K562 (cell line): ENCODE results near the gene AIFM1. TPM values are rescaled to one million over a fixed set of nuclear protein-coding genes. Genes with fewer than 3 reads are reported as not detected.

Experiments
- BRCA1 ChIP-seq, 2 experiments: fragments of 450-650 bp in 1 of 2; sonication (generic) in 1 of 2; formaldehyde crosslinking in 1 of 2; IDR thresholded peaks; 2 replicates each; pipeline versions ENCODE4 v1.5.0 to v1.6.1; 2017 to 2020; ENCODE audit warnings: mild to moderate bottlenecking in 1 of 2, missing genetic modification reagents in 1 of 2
- CREB3L1 ChIP-seq: fragments of 450-650 bp; IDR thresholded peaks from 2 replicates; pipeline ENCODE4 v1.6.1; 2014; ENCODE audit warnings: low read depth, mild to moderate bottlenecking, moderate library complexity, borderline replicate concordance
- FOXK2 ChIP-seq, 2 experiments: fragments of 450-650 bp; IDR thresholded peaks in 1 of 2; conservative IDR thresholded peaks in 1 of 2; 2 replicates each; pipeline ENCODE4 v1.6.1; 2016; ENCODE audit warnings: low read depth in 2 of 2, mild to moderate bottlenecking in 1 of 2
- FOXM1 ChIP-seq, 2 experiments: fragments of 450-650 bp in 1 of 2; sonication (generic) in 1 of 2; formaldehyde crosslinking in 1 of 2; IDR thresholded peaks; 2 replicates each; pipeline versions ENCODE4 v1.6.1 to v1.9.0; 2017 to 2022; ENCODE audit warnings: low read depth in 2 of 2, mild to moderate bottlenecking in 2 of 2, missing genetic modification reagents in 1 of 2, moderate library complexity in 1 of 2
- HOXB6 ChIP-seq: fragments of 250-450 bp; sonication (Bioruptor Pico); IDR thresholded peaks from 2 replicates; pipeline ENCODE4 v1.5.1; 2022; ENCODE audit warnings: mild to moderate bottlenecking, borderline replicate concordance
- IRF1 ChIP-seq: sonication (generic); formaldehyde crosslinking; IDR thresholded peaks from 2 replicates; pipeline ENCODE4 v1.8.0; 2022; ENCODE audit warnings: missing genetic modification reagents, mild to moderate bottlenecking, borderline replicate concordance
- KDM5B ChIP-seq: fragments of 200-600 bp; sonication (generic); IDR thresholded peaks from 2 replicates; pipeline ENCODE4 v1.6.1; 2012; ENCODE audit warnings: low read depth, mild to moderate bottlenecking, moderate library complexity, low read length, control low read depth, inconsistent platforms; ENCODE audit not compliant: insufficient replicate concordance
- KLF16 ChIP-seq: IDR thresholded peaks from 2 replicates; pipeline ENCODE4 v1.6.1; 2016; ENCODE audit warnings: antibody characterized with exemption
- MTA2 ChIP-seq: fragments of 450-650 bp; IDR thresholded peaks from 2 replicates; pipeline ENCODE4 v1.6.1; 2016; ENCODE audit warnings: low read depth
- NKRF ChIP-seq: fragments of 450-650 bp; IDR thresholded peaks from 2 replicates; pipeline ENCODE4 v1.6.1; 2016; ENCODE audit warnings: borderline replicate concordance
- NR0B1 ChIP-seq: fragments of 450-650 bp; IDR thresholded peaks from one replicate; pipeline ENCODE4 v1.6.1; 2018; ENCODE audit warnings: mild to moderate bottlenecking, moderate library complexity; ENCODE audit not compliant: partially characterized antibody
- POLR2A ChIP-seq: fragments of 450-650 bp; conservative IDR thresholded peaks from 2 replicates; pipeline ENCODE4 v1.6.1; 2016
- POLR2G ChIP-seq: fragments of 200-400 bp; formaldehyde crosslinking; IDR thresholded peaks from 2 replicates; pipeline ENCODE4 v1.6.1; 2017; ENCODE audit warnings: low read depth, mild to moderate bottlenecking, antibody characterized with exemption, low read length, moderate library complexity
- RAD21 ChIP-seq, 2 experiments: fragments of 250-450 bp in 1 of 2; fragments of 450-650 bp in 1 of 2; sonication (Bioruptor Pico) in 1 of 2; formaldehyde crosslinking in 1 of 2; IDR thresholded peaks in 1 of 2; conservative IDR thresholded peaks in 1 of 2; 2 replicates each; pipeline versions ENCODE4 v1.4.0 to v1.8.0; 2020 to 2022; ENCODE audit warnings: mild to moderate bottlenecking in 2 of 2, moderate library complexity in 1 of 2
- RB1 ChIP-seq: fragments of 450-650 bp; IDR thresholded peaks from 2 replicates; pipeline ENCODE4 v1.6.1; 2017; ENCODE audit warnings: low read depth, mild to moderate bottlenecking
- SMARCE1 ChIP-seq: fragments of 450-650 bp; IDR thresholded peaks from 2 replicates; pipeline ENCODE4 v1.7.1; 2016; ENCODE audit warnings: mild to moderate bottlenecking
- SOX6 ChIP-seq: fragments of 450-650 bp; IDR thresholded peaks from 2 replicates; pipeline ENCODE4 v1.6.1; 2014; ENCODE audit warnings: mild to moderate bottlenecking
- STAT5A ChIP-seq: IDR thresholded peaks from 2 replicates; pipeline ENCODE4 v1.6.1; 2012; ENCODE audit warnings: low read length, inconsistent platforms, borderline replicate concordance
- SUPT5H ChIP-seq: fragments of 450-650 bp; IDR thresholded peaks from 2 replicates; pipeline ENCODE4 v1.6.1; 2016
- ZFX ChIP-seq: sonication (generic); formaldehyde crosslinking; IDR thresholded peaks from 2 replicates; pipeline ENCODE4 v1.8.0; 2022; ENCODE audit warnings: mild to moderate bottlenecking, missing genetic modification reagents, moderate library complexity
- ZNF41 ChIP-seq: fragments of 250-450 bp; sonication (Bioruptor Pico); conservative IDR thresholded peaks from 2 replicates; pipeline ENCODE4 v1.4.0; 2020; ENCODE audit warnings: mild to moderate bottlenecking
- ZNF717 ChIP-seq: fragments of 250-450 bp; sonication (Bioruptor Pico); IDR thresholded peaks from 2 replicates; pipeline ENCODE4 v1.5.0; 2021
- polyA plus RNA-seq, 8 experiments: library from polyadenylated mRNA; depleted of rRNA in 4 of 8; stranded (reverse) in 5 of 8; unstranded in 3 of 8; fragments of >200 nt; fragmentation: Nextera tagmentation in 2 of 8; fragmentation: Illumina TruSeq in 1 of 8; extraction: Ambion mirVana in 2 of 8; extraction: Trizol in 1 of 8; gene quantifications; 2 replicates each; pipeline versions ENCODE4 v1.2.1 to v1.2.3, GENCODE V29; 2011 to 2014; ENCODE audit warnings: inconsistent platforms in 1 of 8, missing spikeins in 1 of 8
- total RNA-seq, 7 experiments: library from RNA; depleted of rRNA in 6 of 7; stranded (reverse); fragments of >200 nt in 6 of 7; fragmentation: Illumina TruSeq in 2 of 7; extraction: Trizol in 2 of 7; gene quantifications; 2 replicates each; pipeline versions ENCODE4 v1.2.1 to v1.2.3, GENCODE V29; 2011 to 2021; ENCODE audit warnings: low replicate concordance in 1 of 7

The AIFM1 gene
- total and polyA plus RNA-seq, 9 of the 15 experiments (the other 6 are each of a cell fraction or from before 2014, with no cell fraction given) = 51.0 to 117 (median 91.2) TPM

GRCh38 chrX:130165703-130166502 lies at the start of gene AIFM1 (continued):
- TF ChIP-seq NKRF (0 out of 2 replicates have a peak, but pooled peaks have one; percentile 14), SUPT5H (peak; percentile 87), SOX6 (peak; percentile 70; the same call in 1 of the 2 replicates), STAT5A (peak; percentile 45; the same call in 1 of the 2 replicates), KLF16 (0 out of 2 replicates have a peak, but pooled peaks have one; percentile 5), CREB3L1 (peak; percentile 57; the same call in 1 of the 2 replicates), BRCA1 (IDR thresholded peaks at IDR 0.05) (no peak), BRCA1 (CRISPR knock-in tag; IDR thresholded peaks at IDR 0.05) (no peak), RB1 (peak; percentile 61; the same call in 1 of the 2 replicates), KDM5B (peak; percentile 65), SMARCE1 (peak; percentile 47; the same call in 1 of the 2 replicates), IRF1 (CRISPR knock-in tag) (no peak), FOXK2 (conservative IDR thresholded peaks at IDR 0.05 in 1 of 2, IDR thresholded peaks at IDR 0.05 in 1 of 2; ENCODE audit: low read depth in 2 of 2) (peak; percentile 28 to 63; a peak in 1 of 4 replicates), FOXM1 (IDR thresholded peaks at IDR 0.05; ENCODE audit: low read depth) (peak; percentile 93), FOXM1 (CRISPR knock-in tag; IDR thresholded peaks at IDR 0.05; ENCODE audit: low read depth) (no peak), HOXB6 (CRISPR knock-in tag) (no peak), ZNF717 (CRISPR knock-in tag) (no peak), RAD21 (CRISPR knock-in tag; conservative IDR thresholded peaks at IDR 0.05 in 1 of 2, IDR thresholded peaks at IDR 0.05 in 1 of 2) (peak; percentile 13 to 16; a peak in 1 of 4 replicates), POLR2A (peak; percentile 93), POLR2G (peak; percentile 97), MTA2 (0 out of 2 replicates have a peak, but pooled peaks have one; percentile 13), ZNF41 (CRISPR knock-in tag) (no peak), ZFX (CRISPR knock-in tag) (peak; percentile 70), NR0B1 (no peak)
